RWPE1 (cell line): Measurements from ENCODE around the gene UNC5B.

Source experiments
- CTCF ChIA-PET: fragments of 350-600 bp; sonication (Branson Sonifier 250); formaldehyde crosslinking; extraction: SDS; loops from one replicate; lab custom pipeline; 2021; lab: Yijun Ruan, JAX
- POLR2A ChIA-PET: fragments of 400-600 bp; formaldehyde crosslinking; extraction: SDS; loops from one replicate; lab custom pipeline; 2020; ENCODE audit warnings: antibody characterized with exemption; ENCODE audit not compliant: low non-redundant PET; lab: Yijun Ruan, JAX
- DNase-seq: peaks from one replicate; pipeline ENCODE4 v3.0.0; 2012; ENCODE audit warnings: low spot score
- H3K27ac ChIP-seq: fragments of 450-650 bp; 2 replicates; pipeline ENCODE4 v1.5.1; 2017
- CTCF ChIP-seq: fragments of 450-650 bp; conservative IDR thresholded peaks from 2 replicates; pipeline ENCODE4 v1.5.1; 2017; ENCODE audit warnings: low read depth, mild to moderate bottlenecking

Gene UNC5B

GRCh38 chr10:71212318-71213126 is at the start of gene UNC5B:
UNC5B (plus strand) TSS chr10:71212570; CDS start chr10:71212986, 416 bp downstream.
- H3K27ac ChIP-seq = peak within 1 kb of the TSS; percentile 89
- POLR2A ChIA-PET = interaction anchor here (1.0 kb wide), 2 partner anchors 51 to 54 kb away, joined by 4 to 5 read pairs; no protein-coding TSS in a partner anchor
- TF ChIP-seq CTCF = peak; percentile 57
- DNase-seq = peak; percentile 86
- CTCF ChIA-PET = interaction anchor here (0.7 to 1.9 kb wide), 7 partner anchors 53 to 309 kb away, joined by 3 to 5 read pairs (median 3); no protein-coding TSS in a partner anchor

DNA sequence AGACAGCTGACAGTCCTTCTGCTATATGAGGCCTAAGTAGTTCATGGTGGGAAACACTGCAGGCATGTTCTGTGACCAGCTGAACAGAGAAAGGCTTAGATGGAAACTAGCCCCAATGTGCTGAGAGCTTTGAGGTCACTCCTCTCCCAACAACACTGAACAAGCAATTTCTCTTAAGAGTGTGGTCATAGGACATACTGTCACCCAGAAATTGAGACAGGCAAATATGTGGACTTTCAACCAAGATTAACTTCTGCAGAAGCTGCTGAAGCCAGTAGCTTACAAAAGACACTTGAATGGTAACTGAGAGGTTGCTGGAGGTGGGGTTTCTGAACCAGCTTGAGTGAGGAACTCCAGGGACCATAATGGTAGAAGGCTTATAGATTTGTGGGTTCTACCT is 38.9 kb upstream of the UNC5B start:
- H3K27ac ChIP-seq = no peak overlapping the region
- no peak for TF ChIP-seq CTCF
- ChIA-PET CTCF (no interaction called here), POLR2A (no interaction called here)
- DNase-seq = no peak

GRCh38 chr10:71176661-71177060 is 35.7 kb upstream of the UNC5B start:
- ChIA-PET CTCF (interaction anchor here (0.5 to 0.6 kb wide), 4 partner anchors 13 to 394 kb away, joined by 3 read pairs; no protein-coding TSS in a partner anchor), POLR2A (interaction anchor here (0.6 kb wide), 1 partner anchor 127 kb away, joined by 3 read pairs; no protein-coding TSS in a partner anchor)
- no peak for DNase-seq
- no peak overlapping the region for H3K27ac ChIP-seq
- no peak for TF ChIP-seq CTCF

DNA sequence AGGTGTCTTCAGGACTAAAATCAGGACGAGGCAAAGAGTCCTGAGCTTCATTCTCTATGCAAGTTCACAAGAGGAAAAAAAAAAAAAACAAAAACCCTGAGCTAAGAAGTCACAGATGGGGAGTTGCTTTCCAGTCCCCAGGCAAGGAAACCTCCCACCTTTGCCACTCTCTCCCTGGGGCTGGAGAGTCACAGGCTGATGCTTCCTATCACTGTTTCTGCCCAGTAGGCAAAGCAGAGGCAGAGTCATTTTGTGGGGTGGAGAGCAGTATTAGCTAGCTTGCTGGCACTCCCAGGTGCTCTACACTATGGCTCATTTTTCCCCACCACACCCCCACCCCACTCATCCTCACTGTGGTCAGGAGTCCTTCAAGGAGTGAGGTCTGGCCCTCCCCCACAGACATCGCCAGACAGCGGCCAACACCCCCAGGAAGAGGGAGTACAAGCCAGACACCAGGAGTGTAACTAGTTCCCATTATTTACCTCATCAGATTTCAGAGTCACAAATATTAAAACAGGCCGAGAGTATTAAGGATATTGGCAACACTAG is 34.6 kb upstream of the UNC5B start:
- ChIA-PET CTCF (interaction anchor here (0.6 to 0.7 kb wide), 2 partner anchors 28 to 258 kb away, joined by 3 read pairs; no protein-coding TSS in a partner anchor), POLR2A (no interaction called here)
- no peak for TF ChIP-seq CTCF
- no peak for DNase-seq
- H3K27ac ChIP-seq = no peak overlapping the region

DNA sequence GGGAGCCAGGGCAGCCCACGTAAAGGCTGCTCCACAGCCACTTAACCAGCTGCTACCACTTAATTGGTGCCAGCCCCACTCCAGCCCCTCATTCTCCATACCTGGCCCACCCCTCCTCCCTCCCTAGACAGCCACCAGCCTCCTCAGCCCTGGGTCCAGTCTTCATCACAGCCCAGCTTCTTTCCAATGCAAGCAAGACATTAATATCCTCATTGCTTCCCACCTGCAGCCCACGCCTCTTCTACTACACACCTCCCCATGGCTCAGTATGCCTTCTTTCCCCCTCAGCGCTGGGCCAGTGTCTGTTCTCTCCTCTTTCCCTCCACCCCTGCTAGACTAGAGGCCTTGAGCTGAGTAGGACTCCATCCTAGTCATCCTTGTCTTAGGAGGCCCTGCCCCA is 33.5 kb upstream of the UNC5B start:
- no peak for DNase-seq
- ChIA-PET POLR2A (interaction anchor here (0.5 kb wide), 1 partner anchor 280 kb away, joined by 8 read pairs; no protein-coding TSS in a partner anchor), CTCF (no interaction called here)
- TF ChIP-seq CTCF = no peak
- no peak overlapping the region for H3K27ac ChIP-seq

- TF ChIP-seq CTCF = no peak
- POLR2A ChIA-PET = interaction anchor here (0.5 kb wide), 1 partner anchor 280 kb away, joined by 8 read pairs; no protein-coding TSS in a partner anchor
- H3K27ac ChIP-seq = no peak overlapping the region
- no peak for DNase-seq
- CTCF ChIA-PET = no interaction called here
Observed at GRCh38 chr10:71179382-71179781, 33.0 kb upstream of the UNC5B start.
